Measurements from ENCODE around the gene NDUFA7. TPM values are rescaled to one million over a fixed set of nuclear protein-coding genes. Genes with fewer than 3 reads are reported as not detected.
"Not testable (repeated sequence)": the region's sequence is repeated elsewhere in the genome, so short reads cannot be mapped to it uniquely, and the experiment has no call there.

NDUFA7 gene
- total and polyA plus RNA-seq, 4 donors = 18.9 to 53.0 (median 26.7) TPM

DNA sequence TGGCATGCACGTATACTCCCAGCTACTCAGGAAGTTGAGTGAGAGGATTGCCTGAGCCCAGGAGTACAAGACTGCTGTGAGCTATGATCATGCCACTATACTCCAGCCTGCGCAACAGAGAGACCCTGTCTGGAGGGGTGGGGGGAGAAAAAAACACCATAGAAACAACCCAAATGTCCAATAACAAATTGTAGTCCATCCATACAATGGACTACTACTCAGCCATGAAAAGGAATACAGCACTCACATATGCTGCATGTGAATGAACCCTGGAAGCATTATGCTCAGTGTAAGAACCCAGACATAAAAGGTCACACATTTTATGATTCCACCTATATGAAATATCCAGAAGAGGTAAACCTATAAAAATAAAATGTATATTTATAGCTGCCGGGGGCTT, 55.3 kb downstream of the NDUFA7 start:
- Histone ChIP-seq H3K27me3 (ENCODE audit: control insufficient read depth in 1 of 2, insufficient read depth in 2 of 2, low read length in 1 of 2) (no peaks in the 10 kb centered on the region), H3K36me3 (ENCODE audit: control insufficient read depth in 1 of 2, insufficient read depth in 2 of 2, low read length in 1 of 2) (no peaks in the 10 kb centered on the region), H3K9me3 (ENCODE audit: control insufficient read depth, low read length) (no peaks in the 10 kb centered on the region), H3K4me3 (ENCODE audit: low read length in 2 of 2) (no peak overlapping the region), H3K4me1 (ENCODE audit: control insufficient read depth in 1 of 2, insufficient read depth in 2 of 2, low read length in 2 of 2) (no peaks in the 10 kb centered on the region), H3K27ac (ENCODE audit: low read depth in 1 of 2, low read length in 2 of 2) (no peak overlapping the region)
- DNase-seq = no peak
- intact Hi-C loops (cut with DNase I) = loop anchor here in 1 of 2 donors (10.0 kb wide), 1 partner anchor 139 kb away; no protein-coding TSS in a partner anchor
- WGBS, 2 donors = 79 to 83% methylated on average over 3 of the region's 3 CpGs
- ATAC-seq (ENCODE audit: low FRiP score) = no peak

DNA sequence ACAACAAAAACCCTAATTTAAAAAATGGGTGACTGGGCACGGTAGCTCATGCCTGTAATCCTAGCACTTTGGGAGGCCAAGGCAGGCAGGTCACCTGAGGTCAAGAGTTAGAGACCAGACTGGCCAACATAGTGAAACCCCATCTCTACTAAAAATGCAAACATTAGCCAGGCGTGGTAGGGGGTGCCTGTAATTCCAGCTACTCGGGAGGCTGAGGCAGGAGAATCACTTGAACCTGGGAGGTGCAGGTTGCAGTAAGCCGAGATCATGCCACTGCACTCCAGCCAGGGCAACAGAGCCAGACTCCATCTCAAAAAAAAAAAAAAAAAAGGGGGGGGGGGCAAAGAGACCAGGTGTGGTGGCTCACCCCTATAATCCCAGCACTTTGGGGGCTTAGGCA, 56.9 kb downstream of the NDUFA7 start:
- intact Hi-C loops (cut with DNase I) = loop anchor here in 1 of 2 donors (10.0 kb wide), 1 partner anchor 141 kb away; no protein-coding TSS in a partner anchor
- not testable (repeated sequence) for ATAC-seq (ENCODE audit: low FRiP score); H3K4me3 ChIP-seq (ENCODE audit: low read length in 2 of 2); H3K27ac ChIP-seq (ENCODE audit: low read depth in 1 of 2, low read length in 2 of 2); H3K27me3 ChIP-seq (ENCODE audit: control insufficient read depth in 1 of 2, insufficient read depth in 2 of 2, low read length in 1 of 2); H3K4me1 ChIP-seq (ENCODE audit: control insufficient read depth in 1 of 2, insufficient read depth in 2 of 2, low read length in 2 of 2); H3K9me3 ChIP-seq (ENCODE audit: control insufficient read depth, low read length); H3K36me3 ChIP-seq (ENCODE audit: control insufficient read depth in 1 of 2, insufficient read depth in 2 of 2, low read length in 1 of 2)
- peak in 1 of 2 donors; percentile 12 for DNase-seq
- WGBS, 2 donors = 87 to 88% methylated on average over 4 of the region's 4 CpGs

DNA sequence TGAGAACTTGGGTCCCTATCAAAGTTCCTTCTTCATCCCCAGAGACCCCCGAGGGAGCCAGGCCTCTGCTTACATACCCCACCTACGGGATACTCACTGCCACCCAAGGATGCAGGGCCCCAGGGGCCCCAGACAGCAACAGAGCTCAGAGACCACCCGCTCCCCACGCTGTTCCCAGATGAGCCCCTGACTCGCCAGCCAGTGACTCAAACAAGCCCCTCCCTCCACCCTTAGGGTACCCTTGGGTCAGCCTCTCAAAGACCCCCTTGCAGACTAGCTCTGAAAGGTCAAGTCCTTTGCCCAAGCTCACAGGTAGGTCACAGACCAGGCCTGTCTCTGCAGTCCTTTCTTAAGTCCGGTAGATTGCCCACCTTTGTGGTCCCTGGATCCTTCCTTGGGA, 58.7 kb downstream of the NDUFA7 start:
- ATAC-seq (ENCODE audit: low FRiP score) = no peak
- no peaks in the 10 kb centered on the region for H3K27me3 ChIP-seq (ENCODE audit: control insufficient read depth in 1 of 2, insufficient read depth in 2 of 2, low read length in 1 of 2)
- intact Hi-C loops (cut with DNase I) = loop anchor here in 1 of 2 donors (10.0 kb wide), 1 partner anchor 142 kb away; no protein-coding TSS in a partner anchor
- WGBS, 2 donors = 82 to 89% methylated on average over 6 of the region's 6 CpGs
- H3K36me3 ChIP-seq (ENCODE audit: control insufficient read depth in 1 of 2, insufficient read depth in 2 of 2, low read length in 1 of 2) = no peaks in the 10 kb centered on the region
- no peak overlapping the region for H3K4me3 ChIP-seq (ENCODE audit: low read length in 2 of 2)
- no peaks in the 10 kb centered on the region for H3K4me1 ChIP-seq (ENCODE audit: control insufficient read depth in 1 of 2, insufficient read depth in 2 of 2, low read length in 2 of 2)
- DNase-seq = peak in 1 of 2 donors; percentile 59
- no peak overlapping the region for H3K27ac ChIP-seq (ENCODE audit: low read depth in 1 of 2, low read length in 2 of 2)
- H3K9me3 ChIP-seq (ENCODE audit: control insufficient read depth, low read length) = no peaks in the 10 kb centered on the region

DNA sequence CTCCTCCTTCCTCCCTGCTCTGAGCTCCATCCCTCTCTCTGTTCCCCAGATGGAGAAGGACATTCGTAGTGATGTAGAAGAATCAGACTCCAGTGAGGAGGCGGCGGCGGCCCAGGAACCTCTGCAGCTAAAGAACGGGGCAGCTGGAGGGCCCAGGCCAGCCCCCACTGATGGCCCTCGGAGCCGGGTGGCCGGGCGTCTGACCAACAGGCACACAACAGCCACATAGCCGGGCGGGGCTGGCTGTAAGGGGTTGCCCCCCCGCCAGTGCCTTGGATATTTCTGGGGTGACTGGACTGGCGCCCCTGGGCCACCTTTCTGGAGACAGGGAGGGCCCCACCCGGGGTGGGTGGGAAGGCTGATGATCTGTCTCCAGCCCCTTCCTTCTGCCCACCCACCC, 59.3 kb downstream of the NDUFA7 start:
- 80 to 89% methylated on average over 14 of the region's 14 CpGs for WGBS, 2 donors
- no peaks in the 10 kb centered on the region for H3K36me3 ChIP-seq (ENCODE audit: control insufficient read depth in 1 of 2, insufficient read depth in 2 of 2, low read length in 1 of 2)

DNA sequence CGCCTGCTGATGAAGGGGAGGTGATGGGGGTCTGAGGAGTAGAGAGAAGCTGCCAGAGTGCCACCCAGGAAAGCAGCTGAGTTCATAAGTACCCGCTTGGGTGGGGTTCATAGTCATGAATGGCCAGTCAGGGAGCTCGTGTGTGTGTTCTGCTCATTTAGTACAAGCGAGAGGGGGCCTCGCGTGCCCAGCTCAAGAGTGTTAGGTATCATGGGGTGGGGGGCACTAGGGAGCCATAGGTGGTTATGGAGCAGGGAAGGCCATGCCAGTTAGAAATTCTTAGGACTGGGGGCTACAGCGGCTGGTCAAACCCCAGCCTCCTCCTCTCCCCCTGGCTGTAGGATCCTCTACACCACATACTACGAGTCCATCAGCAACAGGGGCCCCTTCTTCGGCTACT, 59.8 kb downstream of the NDUFA7 start:
- ATAC-seq (ENCODE audit: low FRiP score) = no peak
- peak in 1 of 2 donors; percentile 43 for DNase-seq
- WGBS, 2 donors = 91 to 92% methylated on average over 9 of the region's 9 CpGs
- H3K4me1 ChIP-seq (ENCODE audit: control insufficient read depth in 1 of 2, insufficient read depth in 2 of 2, low read length in 2 of 2) = no peaks in the 10 kb centered on the region
- intact Hi-C loops (cut with DNase I) = loop anchor here in 1 of 2 donors (10.0 kb wide), 1 partner anchor 143 kb away; no protein-coding TSS in a partner anchor
- no peaks in the 10 kb centered on the region for H3K27me3 ChIP-seq (ENCODE audit: control insufficient read depth in 1 of 2, insufficient read depth in 2 of 2, low read length in 1 of 2)
- no peaks in the 10 kb centered on the region for H3K36me3 ChIP-seq (ENCODE audit: control insufficient read depth in 1 of 2, insufficient read depth in 2 of 2, low read length in 1 of 2)
- H3K9me3 ChIP-seq (ENCODE audit: control insufficient read depth, low read length) = no peaks in the 10 kb centered on the region
- no peak overlapping the region for H3K4me3 ChIP-seq (ENCODE audit: low read length in 2 of 2)
- H3K27ac ChIP-seq (ENCODE audit: low read depth in 1 of 2, low read length in 2 of 2) = no peak overlapping the region

More for the DNA sequence above, 59.3 kb downstream of the NDUFA7 start:
- Histone ChIP-seq H3K9me3 (ENCODE audit: control insufficient read depth, low read length) (no peaks in the 10 kb centered on the region), H3K4me1 (ENCODE audit: control insufficient read depth in 1 of 2, insufficient read depth in 2 of 2, low read length in 2 of 2) (no peaks in the 10 kb centered on the region), H3K27me3 (ENCODE audit: control insufficient read depth in 1 of 2, insufficient read depth in 2 of 2, low read length in 1 of 2) (no peaks in the 10 kb centered on the region), H3K4me3 (ENCODE audit: low read length in 2 of 2) (no peak overlapping the region), H3K27ac (ENCODE audit: low read depth in 1 of 2, low read length in 2 of 2) (no peak overlapping the region)
- DNase-seq (peak in 1 of 2 donors; percentile 70), ATAC-seq (ENCODE audit: low FRiP score) (no peak)
- intact Hi-C loops (cut with DNase I) = loop anchor here in 1 of 2 donors (10.0 kb wide), 1 partner anchor 143 kb away; no protein-coding TSS in a partner anchor

Other genes starting within 250 kb of the NDUFA7 start
- not detected for gene FBN3, start 171.8 kb downstream of the NDUFA7 start, total RNA-seq
- gene FBN3, start 171.8 kb downstream of the NDUFA7 start, polyA plus RNA-seq = not detected
- 10 to 100 TPM; 23.6 to 33.7 TPM for gene CERS4, start 112.0 kb downstream of the NDUFA7 start, total RNA-seq
- gene CERS4, start 112.0 kb downstream of the NDUFA7 start, polyA plus RNA-seq = 10 to 100 TPM; 14.4 to 25.2 TPM
- gene CD320, start 13.0 kb downstream of the NDUFA7 start, total RNA-seq = 10 to 100 TPM; 25.5 to 28.0 TPM
- 10 to 100 TPM; 17.3 to 42.6 TPM for gene CD320, start 13.0 kb downstream of the NDUFA7 start, polyA plus RNA-seq
- gene RPS28, start 121 bp upstream of the NDUFA7 start, total RNA-seq = 100 to 1,000 TPM; 875 to 981 TPM
- 100 to 1,000 TPM; 405 to 553 TPM for gene RPS28, start 121 bp upstream of the NDUFA7 start, polyA plus RNA-seq
- gene KANK3, start 21.9 kb upstream of the NDUFA7 start, total RNA-seq = 10 to 100 TPM; 15.9 to 23.9 TPM
- gene KANK3, start 21.9 kb upstream of the NDUFA7 start, polyA plus RNA-seq = 1 to 10 TPM in 1 of 2 donors, under 1 TPM in 1; 0.50 to 1.8 TPM
- gene ANGPTL4, start 42.8 kb upstream of the NDUFA7 start, total RNA-seq = 10 to 100 TPM; 39.9 to 45.1 TPM
- 10 to 100 TPM; 10.1 to 19.5 TPM for gene ANGPTL4, start 42.8 kb upstream of the NDUFA7 start, polyA plus RNA-seq
- 100 to 1,000 TPM; 119 TPM for gene RAB11B, start 69.0 kb upstream of the NDUFA7 start, total RNA-seq
- 100 to 1,000 TPM in 1 of 2 donors, 10 to 100 TPM in 1; 68.6 to 116 TPM for gene RAB11B, start 69.0 kb upstream of the NDUFA7 start, polyA plus RNA-seq
- gene MARCHF2, start 91.9 kb upstream of the NDUFA7 start, total RNA-seq = 10 to 100 TPM; 61.8 to 70.5 TPM
- gene MARCHF2, start 91.9 kb upstream of the NDUFA7 start, polyA plus RNA-seq = 10 to 100 TPM; 50.1 to 61.7 TPM
- 100 to 1,000 TPM; 134 to 148 TPM for gene HNRNPM, start 123.6 kb upstream of the NDUFA7 start, total RNA-seq
- 100 to 1,000 TPM; 106 to 112 TPM for gene HNRNPM, start 123.6 kb upstream of the NDUFA7 start, polyA plus RNA-seq
- 1 to 10 TPM; 2.5 to 3.8 TPM for gene PRAM1, start 181.3 kb upstream of the NDUFA7 start, total RNA-seq
- gene PRAM1, start 181.3 kb upstream of the NDUFA7 start, polyA plus RNA-seq = 1 to 10 TPM in 1 of 2 donors, under 1 TPM in 1; 0.25 to 3.2 TPM
- gene ZNF414, start 192.8 kb upstream of the NDUFA7 start, total RNA-seq = 10 to 100 TPM; 16.4 to 17.7 TPM
- 10 to 100 TPM in 1 of 2 donors, 1 to 10 TPM in 1; 4.0 to 33.0 TPM for gene ZNF414, start 192.8 kb upstream of the NDUFA7 start, polyA plus RNA-seq

All from aorta (tissue), 5 donors.